PFSK-1 (cell line): ENCODE data around the gene IDUA.

Experiments
- FOXP2 ChIP-seq: optimal IDR thresholded peaks from 2 replicates; pipeline ENCODE3; 2011; ENCODE audit warnings: borderline replicate concordance, control low read depth, inconsistent platforms; ENCODE audit not compliant: insufficient read depth; ENCODE audit errors: extremely low read length, extremely low read depth
- POLR2AphosphoS5 ChIP-seq: IDR thresholded peaks from 2 replicates; pipeline ENCODE4 v1.6.1; 2012; ENCODE audit warnings: low read depth, mild to moderate bottlenecking, control low read depth, low read length, moderate library complexity
- SIN3A ChIP-seq: IDR thresholded peaks from 2 replicates; pipeline ENCODE4 v1.6.1; 2012; ENCODE audit warnings: mild to moderate bottlenecking, low read length, moderate library complexity, borderline replicate concordance; ENCODE audit not compliant: insufficient read depth
- TAF1 ChIP-seq: IDR thresholded peaks from 2 replicates; pipeline ENCODE4 v1.6.1; 2012; ENCODE audit warnings: low read length, control low read depth, borderline replicate concordance; ENCODE audit not compliant: insufficient read depth
- TF ChIP-seq, protein P1 (sequence below), 2 experiments: IDR thresholded peaks; 2 replicates each; pipeline versions ENCODE4 v1.6.1 to v1.8.0; 2011 to 2012; ENCODE audit warnings: low read depth in 2 of 2, low read length in 2 of 2, control low read depth in 1 of 2, inconsistent platforms in 1 of 2, mild to moderate bottlenecking in 1 of 2, moderate library complexity in 1 of 2; ENCODE audit not compliant: insufficient read depth in 1 of 2

Gene IDUA

DNA sequence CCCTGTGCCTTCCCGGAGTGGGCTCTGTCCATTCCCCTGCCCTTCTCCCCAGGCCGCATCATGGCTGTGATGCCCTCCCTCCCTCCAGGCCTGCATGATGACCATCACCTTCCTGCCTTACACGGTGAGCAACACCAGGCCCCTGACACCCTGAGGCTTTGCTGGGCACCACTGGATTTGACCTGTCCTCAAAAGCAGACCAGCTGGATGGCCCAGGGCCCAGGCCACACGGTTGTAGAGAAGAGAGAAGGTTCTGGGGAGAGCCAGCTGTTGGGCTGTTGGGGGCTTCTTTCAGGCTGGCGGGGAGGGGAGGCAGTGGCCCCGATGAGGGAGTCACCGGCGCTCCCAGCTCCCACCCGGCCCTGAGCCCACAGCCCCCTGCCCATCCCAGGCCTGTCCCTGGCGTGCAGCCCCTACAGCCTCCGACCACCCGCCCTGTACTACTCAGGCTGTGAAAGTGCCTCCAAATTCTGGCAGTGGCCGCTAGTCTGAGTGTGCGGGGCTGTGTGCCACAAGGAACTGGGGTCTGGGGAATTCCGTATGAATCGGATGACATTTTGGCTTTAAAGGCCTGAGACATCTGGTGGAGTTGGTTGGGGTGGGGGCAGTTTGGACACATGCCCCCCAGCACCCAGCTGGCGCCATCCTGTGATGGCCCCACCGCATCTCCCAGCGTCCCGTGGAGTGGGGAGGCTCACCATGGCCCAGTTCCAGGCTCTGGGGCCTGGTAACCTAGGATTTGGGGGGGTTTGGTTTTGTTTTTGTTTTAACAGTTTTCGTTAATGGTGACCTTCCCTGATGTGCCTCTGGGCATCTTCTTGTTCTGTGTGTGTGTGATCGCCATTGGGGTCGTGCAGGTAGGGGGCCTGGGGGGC is 35.0 kb upstream of the IDUA start:
- TF ChIP-seq FOXP2 (no peak), SIN3A (no peak), TAF1 (no peak), POLR2AphosphoS5 (no peak)
- TF ChIP-seq, protein P1, sequence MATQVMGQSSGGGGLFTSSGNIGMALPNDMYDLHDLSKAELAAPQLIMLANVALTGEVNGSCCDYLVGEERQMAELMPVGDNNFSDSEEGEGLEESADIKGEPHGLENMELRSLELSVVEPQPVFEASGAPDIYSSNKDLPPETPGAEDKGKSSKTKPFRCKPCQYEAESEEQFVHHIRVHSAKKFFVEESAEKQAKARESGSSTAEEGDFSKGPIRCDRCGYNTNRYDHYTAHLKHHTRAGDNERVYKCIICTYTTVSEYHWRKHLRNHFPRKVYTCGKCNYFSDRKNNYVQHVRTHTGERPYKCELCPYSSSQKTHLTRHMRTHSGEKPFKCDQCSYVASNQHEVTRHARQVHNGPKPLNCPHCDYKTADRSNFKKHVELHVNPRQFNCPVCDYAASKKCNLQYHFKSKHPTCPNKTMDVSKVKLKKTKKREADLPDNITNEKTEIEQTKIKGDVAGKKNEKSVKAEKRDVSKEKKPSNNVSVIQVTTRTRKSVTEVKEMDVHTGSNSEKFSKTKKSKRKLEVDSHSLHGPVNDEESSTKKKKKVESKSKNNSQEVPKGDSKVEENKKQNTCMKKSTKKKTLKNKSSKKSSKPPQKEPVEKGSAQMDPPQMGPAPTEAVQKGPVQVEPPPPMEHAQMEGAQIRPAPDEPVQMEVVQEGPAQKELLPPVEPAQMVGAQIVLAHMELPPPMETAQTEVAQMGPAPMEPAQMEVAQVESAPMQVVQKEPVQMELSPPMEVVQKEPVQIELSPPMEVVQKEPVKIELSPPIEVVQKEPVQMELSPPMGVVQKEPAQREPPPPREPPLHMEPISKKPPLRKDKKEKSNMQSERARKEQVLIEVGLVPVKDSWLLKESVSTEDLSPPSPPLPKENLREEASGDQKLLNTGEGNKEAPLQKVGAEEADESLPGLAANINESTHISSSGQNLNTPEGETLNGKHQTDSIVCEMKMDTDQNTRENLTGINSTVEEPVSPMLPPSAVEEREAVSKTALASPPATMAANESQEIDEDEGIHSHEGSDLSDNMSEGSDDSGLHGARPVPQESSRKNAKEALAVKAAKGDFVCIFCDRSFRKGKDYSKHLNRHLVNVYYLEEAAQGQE (IDR thresholded peaks at IDR 0.05; ENCODE audit: insufficient read depth in 1 of 2, low read depth in 2 of 2, low read length in 2 of 2) = no peak

DNA sequence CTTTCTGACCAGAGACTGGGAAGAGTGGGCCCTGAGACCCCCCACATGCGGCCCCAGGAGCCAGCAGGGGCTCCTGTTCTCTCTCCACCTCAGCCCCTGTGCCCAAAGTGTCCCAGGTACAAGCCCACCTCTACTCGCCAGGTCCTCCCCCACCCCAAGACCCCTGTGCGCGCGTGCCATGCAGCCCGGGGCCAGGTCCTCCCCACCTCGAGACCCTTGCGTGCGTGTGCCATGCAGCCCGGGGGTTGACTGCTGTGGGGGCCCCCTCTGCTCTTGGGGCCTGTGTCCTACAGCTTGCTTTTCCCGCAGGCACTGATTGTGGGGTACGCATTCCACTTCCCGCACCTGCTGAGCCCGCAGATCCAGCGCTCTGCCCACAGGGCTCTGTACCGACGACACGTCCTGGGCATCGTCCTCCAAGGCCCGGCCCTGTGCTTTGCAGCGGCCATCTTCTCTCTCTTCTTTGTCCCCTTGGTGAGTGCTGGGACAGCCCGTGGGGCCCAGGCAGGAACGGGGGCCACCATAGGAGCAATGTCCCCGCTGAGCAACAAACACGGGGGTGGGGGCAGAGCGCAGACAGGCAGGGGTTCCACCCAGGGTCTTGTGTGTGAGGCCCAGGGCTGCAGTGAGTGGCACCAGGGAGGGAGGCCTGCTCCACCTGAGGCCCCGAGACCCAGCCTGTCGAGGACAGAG is 33.8 kb upstream of the IDUA start:
- TF ChIP-seq POLR2AphosphoS5 = no peak

DNA sequence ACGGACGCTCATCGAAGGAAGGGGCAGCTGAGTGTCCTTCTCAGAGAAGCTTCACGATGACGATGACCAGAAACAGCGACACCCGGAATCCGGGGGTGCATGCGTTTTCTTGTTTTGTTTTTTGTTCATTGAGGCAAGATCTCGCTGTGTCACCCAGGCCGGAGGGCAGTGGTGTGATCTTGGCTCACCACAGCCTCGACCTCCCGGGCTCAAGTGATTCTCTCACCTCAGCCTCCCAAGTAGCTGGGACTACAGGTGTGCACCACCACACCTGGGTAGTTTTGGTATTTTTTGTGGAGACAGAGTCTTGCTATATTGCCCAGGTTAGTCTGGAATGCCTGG is 33.3 kb upstream of the IDUA start:
- TF ChIP-seq POLR2AphosphoS5 (no peak), SIN3A (no peak), TAF1 (no peak), FOXP2 (no peak)
- TF ChIP-seq, protein P1 (IDR thresholded peaks at IDR 0.05; ENCODE audit: insufficient read depth in 1 of 2, low read depth in 2 of 2, low read length in 2 of 2) = no peak

DNA sequence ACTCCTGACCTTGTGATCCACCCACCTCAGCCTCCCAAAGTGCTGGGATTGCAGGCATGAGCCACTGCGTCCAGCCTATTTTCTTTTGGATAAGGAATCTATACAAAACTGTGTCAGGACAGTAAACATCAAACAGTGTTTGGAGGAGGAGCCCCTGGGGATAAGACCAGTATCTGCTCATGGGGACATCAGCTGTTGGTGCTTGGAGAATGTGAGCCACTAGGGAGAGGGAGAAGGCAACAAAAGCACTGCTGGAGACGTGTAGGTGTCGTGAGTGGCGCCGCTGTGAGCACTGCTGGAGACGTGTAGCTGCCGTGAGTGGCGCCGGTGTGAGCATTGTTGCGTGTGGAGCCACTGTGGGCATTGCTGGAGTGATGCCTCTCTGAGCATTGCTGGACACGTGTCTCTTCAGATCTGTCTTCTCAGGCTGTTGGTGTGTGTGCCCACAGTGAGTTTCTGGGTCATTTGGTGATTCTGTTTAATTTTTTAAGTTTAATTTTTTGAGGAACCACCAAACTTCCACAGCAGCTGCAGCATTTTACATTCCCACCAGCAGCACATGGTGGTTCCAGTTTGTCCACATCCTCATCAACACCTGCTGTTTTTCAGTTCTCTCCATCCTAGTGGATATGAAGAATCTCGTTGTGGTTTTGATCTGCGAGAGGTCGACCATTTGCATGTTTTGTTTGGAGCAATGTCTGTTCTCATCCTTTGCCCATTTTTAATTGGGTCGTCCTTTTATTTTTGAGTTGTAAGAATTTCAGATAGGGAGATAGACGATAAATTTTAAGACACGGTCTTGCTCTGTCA is 32.4 kb upstream of the IDUA start:
- no peak for TF ChIP-seq FOXP2

DNA sequence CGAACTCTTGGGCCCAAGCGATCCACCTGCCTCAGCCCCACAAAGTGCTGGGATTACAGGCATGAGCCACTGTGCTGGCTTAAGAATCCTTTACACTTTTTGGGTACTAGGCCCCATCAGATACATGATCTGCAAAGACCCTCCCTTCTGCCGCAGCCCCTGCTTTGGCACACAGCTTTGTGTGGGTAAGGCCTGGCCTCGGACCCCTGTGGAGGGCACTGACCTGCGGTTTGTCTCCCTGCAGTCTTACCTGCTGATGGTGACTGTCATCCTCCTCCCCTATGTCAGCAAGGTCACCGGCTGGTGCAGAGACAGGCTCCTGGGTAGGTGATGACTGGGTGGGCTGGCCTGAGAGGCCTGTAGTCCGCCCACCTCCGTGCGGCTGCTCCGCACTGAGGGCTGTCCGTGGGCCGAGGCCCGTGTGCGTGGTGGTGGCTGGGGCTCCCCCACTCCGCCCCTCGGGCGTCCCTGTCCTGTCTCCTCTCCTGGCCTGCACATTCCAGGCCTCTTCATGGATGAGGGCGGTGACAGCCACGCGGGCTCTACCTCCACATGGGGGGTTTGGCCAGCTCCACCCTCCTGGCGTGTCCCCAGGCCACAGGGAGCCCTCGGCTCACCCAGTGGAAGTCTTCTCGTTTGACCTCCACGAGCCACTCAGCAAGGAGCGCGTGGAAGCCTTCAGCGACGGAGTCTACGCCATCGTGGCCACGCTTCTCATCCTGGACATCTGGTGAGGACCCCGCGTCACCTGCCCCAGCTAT is 31.5 kb upstream of the IDUA start:
- TF ChIP-seq FOXP2 (no peak), POLR2AphosphoS5 (no peak), SIN3A (no peak), TAF1 (no peak)
- TF ChIP-seq, protein P1 (IDR thresholded peaks at IDR 0.05; ENCODE audit: insufficient read depth in 1 of 2, low read depth in 2 of 2, low read length in 2 of 2) = no peak

DNA sequence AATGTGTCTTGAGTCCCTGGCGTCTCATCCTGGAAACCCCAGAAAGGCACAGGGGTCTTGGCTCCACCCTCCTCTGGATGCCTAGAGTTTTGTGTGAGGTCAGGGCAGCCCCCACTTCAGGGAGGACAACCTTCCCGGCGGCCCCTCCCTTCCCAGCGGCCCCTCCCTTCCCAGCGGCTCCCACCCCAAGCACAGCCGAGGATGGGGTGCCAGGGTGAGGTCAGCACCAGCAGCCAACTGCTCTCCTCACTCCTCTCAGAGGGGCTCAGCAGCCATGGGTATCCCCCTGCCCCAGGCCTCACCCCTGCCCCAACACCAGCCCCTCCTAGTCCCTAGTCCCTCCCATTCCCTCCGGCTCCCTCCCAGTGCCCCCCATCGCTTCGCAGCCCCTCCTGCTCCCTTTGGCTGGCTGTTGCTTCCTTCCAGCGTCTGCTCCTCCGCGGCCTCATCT is 30.9 kb upstream of the IDUA start:
- TF ChIP-seq, protein P1 (IDR thresholded peaks at IDR 0.05; ENCODE audit: insufficient read depth in 1 of 2, low read depth in 2 of 2, low read length in 2 of 2) = no peak
- TF ChIP-seq TAF1 (no peak), POLR2AphosphoS5 (no peak)
